AG08395 (cell line): ENCODE measurements around the gene CDH4.

ENCODE experiments used
- DNase-seq: peaks from one replicate; pipeline ENCODE4 v3.0.0; 2012; ENCODE audit warnings: mixed read lengths, low spot score

The CDH4 gene

GRCh38 chr20:61755971-61756845, 504.1 kb downstream of the CDH4 start:
- no peak for DNase-seq

GRCh38 chr20:61756966-61757677, 505.1 kb downstream of the CDH4 start:
- DNase-seq = no peak

- DNase-seq = no peak
Observed at GRCh38 chr20:61757678-61758563, 505.9 kb downstream of the CDH4 start.

- DNase-seq = no peak
Observed at GRCh38 chr20:61758564-61759200, 506.6 kb downstream of the CDH4 start.

- no peak for DNase-seq
Observed at GRCh38 chr20:61759286-61760065, 507.4 kb downstream of the CDH4 start.

GRCh38 chr20:61760321-61760720, 508.3 kb downstream of the CDH4 start:
- DNase-seq = no peak

- no peak for DNase-seq
Observed at GRCh38 chr20:61760731-61761130, 508.7 kb downstream of the CDH4 start.

- DNase-seq = no peak
Observed at GRCh38 chr20:61761453-61762166, 509.5 kb downstream of the CDH4 start.

- DNase-seq = no peak
Observed at GRCh38 chr20:61762167-61762710, 510.2 kb downstream of the CDH4 start.

GRCh38 chr20:61762886-61763739, 511.1 kb downstream of the CDH4 start:
- no peak for DNase-seq

GRCh38 chr20:61763740-61764400, 511.8 kb downstream of the CDH4 start:
- no peak for DNase-seq

GRCh38 chr20:61764471-61765025, 512.5 kb downstream of the CDH4 start:
- no peak for DNase-seq

GRCh38 chr20:61765081-61765870, 513.2 kb downstream of the CDH4 start:
- no peak for DNase-seq

GRCh38 chr20:61765871-61766654, 514.0 kb downstream of the CDH4 start:
- no peak for DNase-seq

- DNase-seq = no peak
Observed at GRCh38 chr20:61766921-61767610, 515.0 kb downstream of the CDH4 start.
